ENCODE data around the gene MAML2.

MAML2 gene

GRCh38 chr11:96114178-96115064 lies 228.6 kb downstream of the MAML2 start:
- H3K4me3 ChIP-seq (ENCODE audit: low read depth in 1 of 2, low read length in 1 of 2), result no peak overlapping the region

GRCh38 chr11:96113193-96113681 lies 229.8 kb downstream of the MAML2 start:
- Histone ChIP-seq H3K36me3 (no peaks in the 10 kb centered on the region), H3K27me3 (no peaks in the 10 kb centered on the region), H3K4me3 (ENCODE audit: low read depth in 1 of 2, low read length in 1 of 2) (no peak overlapping the region), H3K9me3 (no peaks in the 10 kb centered on the region), H3K27ac (no peak overlapping the region), H3K4me1 (ENCODE audit: control insufficient read depth in 1 of 2, insufficient read depth in 1 of 2, low read depth in 1 of 2, low read length in 1 of 2) (no peaks in the 10 kb centered on the region)
- TF ChIP-seq CTCF (IDR thresholded peaks at IDR 0.05), result no peak

More at GRCh38 chr11:96114178-96115064, 228.6 kb downstream of the MAML2 start:
- no peaks in the 10 kb centered on the region for H3K4me1 ChIP-seq (ENCODE audit: control insufficient read depth in 1 of 2, insufficient read depth in 1 of 2, low read depth in 1 of 2, low read length in 1 of 2)
- no peak overlapping the region for H3K27ac ChIP-seq
- TF ChIP-seq CTCF (IDR thresholded peaks at IDR 0.05), result no peak
- H3K27me3 ChIP-seq, result no peaks in the 10 kb centered on the region
- no peaks in the 10 kb centered on the region for H3K36me3 ChIP-seq
- H3K9me3 ChIP-seq, result no peaks in the 10 kb centered on the region

- H3K9me3 ChIP-seq, result no peaks in the 10 kb centered on the region
- no peak overlapping the region for H3K27ac ChIP-seq
- H3K4me3 ChIP-seq (ENCODE audit: low read depth in 1 of 2, low read length in 1 of 2), result no peak overlapping the region
- no peaks in the 10 kb centered on the region for H3K27me3 ChIP-seq
- H3K4me1 ChIP-seq (ENCODE audit: control insufficient read depth in 1 of 2, insufficient read depth in 1 of 2, low read depth in 1 of 2, low read length in 1 of 2), result no peaks in the 10 kb centered on the region
- no peaks in the 10 kb centered on the region for H3K36me3 ChIP-seq
- TF ChIP-seq CTCF (IDR thresholded peaks at IDR 0.05), result no peak
Measured at GRCh38 chr11:96112192-96113128, 230.5 kb downstream of the MAML2 start.

GRCh38 chr11:96111308-96111707 lies 231.7 kb downstream of the MAML2 start:
- Histone ChIP-seq H3K27ac (no peak overlapping the region), H3K9me3 (no peaks in the 10 kb centered on the region), H3K4me1 (ENCODE audit: control insufficient read depth in 1 of 2, insufficient read depth in 1 of 2, low read depth in 1 of 2, low read length in 1 of 2) (no peaks in the 10 kb centered on the region), H3K36me3 (no peaks in the 10 kb centered on the region), H3K4me3 (ENCODE audit: low read depth in 1 of 2, low read length in 1 of 2) (no peak overlapping the region), H3K27me3 (no peaks in the 10 kb centered on the region)
- no peak for TF ChIP-seq CTCF (IDR thresholded peaks at IDR 0.05)

- Histone ChIP-seq H3K4me1 (ENCODE audit: control insufficient read depth in 1 of 2, insufficient read depth in 1 of 2, low read depth in 1 of 2, low read length in 1 of 2) (no peaks in the 10 kb centered on the region), H3K9me3 (no peaks in the 10 kb centered on the region), H3K4me3 (ENCODE audit: low read depth in 1 of 2, low read length in 1 of 2) (no peak overlapping the region), H3K27me3 (no peaks in the 10 kb centered on the region), H3K27ac (no peak overlapping the region), H3K36me3 (no peaks in the 10 kb centered on the region)
- no peak for TF ChIP-seq CTCF (IDR thresholded peaks at IDR 0.05)
Measured at GRCh38 chr11:96110302-96110701, 232.7 kb downstream of the MAML2 start.
